CD14-positive monocyte (primary cell): ENCODE results near the gene SMAD2. TPM values are rescaled to one million over a fixed set of nuclear protein-coding genes. Genes with fewer than 3 reads are reported as not detected.

ENCODE experiments used
- DNase-seq, 3 donors: peaks; one replicate each; pipeline ENCODE4 v3.0.0-alpha.2; 2011 to 2022
- H2AFZ ChIP-seq: 2 replicates; pipeline ENCODE4 v1.6.0; 2012; ENCODE audit warnings: mild to moderate bottlenecking, low read depth, low read length, inconsistent platforms; ENCODE audit not compliant: insufficient read depth, poor library complexity, severe bottlenecking
- H3K27ac ChIP-seq, 2 donors: 1 replicate in 1 of 2; 2 replicates in 1 of 2; pipeline ENCODE4 v1.5.1; 2012 to 2013; ENCODE audit warnings: low read length in 2 of 2, control low read depth in 1 of 2, inconsistent platforms in 1 of 2, low read depth in 1 of 2, mild to moderate bottlenecking in 1 of 2
- H3K27me3 ChIP-seq, 2 donors: one replicate each; pipeline versions ENCODE4 v1.6.0 to v1.6.1; 2011 to 2013; ENCODE audit warnings: low read length in 2 of 2; ENCODE audit not compliant: control insufficient read depth in 2 of 2, insufficient read depth in 2 of 2
- H3K36me3 ChIP-seq, 2 donors: replicated peaks in 1 of 2; 1 replicate in 1 of 2; 2 replicates in 1 of 2; pipeline versions ENCODE4 v1.5.1 to v1.6.1; 2012 to 2013; ENCODE audit warnings: low read length in 2 of 2, control low read depth in 1 of 2, inconsistent platforms in 1 of 2, mild to moderate bottlenecking in 1 of 2; ENCODE audit not compliant: insufficient read depth in 2 of 2, control insufficient read depth in 1 of 2
- H3K4me1 ChIP-seq, 2 donors: 1 replicate in 1 of 2; 2 replicates in 1 of 2; pipeline versions ENCODE4 v1.5.1 to v1.6.1; 2012 to 2013; ENCODE audit warnings: low read length in 2 of 2, control low read depth in 1 of 2, inconsistent platforms in 1 of 2, mild to moderate bottlenecking in 1 of 2, moderate library complexity in 1 of 2; ENCODE audit not compliant: insufficient read depth in 2 of 2, control insufficient read depth in 1 of 2
- H3K4me2 ChIP-seq: replicated peaks from 2 replicates; pipeline ENCODE3; 2012; ENCODE audit warnings: low read length, moderate library complexity, mild to moderate bottlenecking; ENCODE audit not compliant: poor library complexity, severe bottlenecking; ENCODE audit errors: extremely low read depth
- H3K4me3 ChIP-seq, 3 experiments: fragments of 200-600 bp in 1 of 3; sonication (generic) in 1 of 3; replicated peaks in 1 of 3; 1 replicate in 2 of 3; 2 replicates in 1 of 3; pipeline ENCODE4 v1.5.1; 2011 to 2013; ENCODE audit warnings: low read length in 3 of 3, mild to moderate bottlenecking in 3 of 3, control low read depth in 2 of 3, low read depth in 2 of 3, inconsistent platforms in 1 of 3, moderate library complexity in 1 of 3
- H3K79me2 ChIP-seq: 2 replicates; pipeline ENCODE4 v1.6.0; 2012; ENCODE audit warnings: mild to moderate bottlenecking, control low read depth, inconsistent platforms, low read length, moderate library complexity; ENCODE audit not compliant: insufficient read depth
- H3K9ac ChIP-seq: 2 replicates; pipeline ENCODE4 v1.6.0; 2017; ENCODE audit warnings: low read length, mild to moderate bottlenecking; ENCODE audit not compliant: insufficient read depth, poor library complexity, severe bottlenecking
- H3K9me3 ChIP-seq, 2 donors: replicated peaks in 1 of 2; 1 replicate in 1 of 2; 2 replicates in 1 of 2; pipeline versions ENCODE4 v1.5.1 to v1.6.1; 2012 to 2013; ENCODE audit warnings: low read length in 2 of 2, control low read depth in 1 of 2; ENCODE audit not compliant: control insufficient read depth in 1 of 2, insufficient read depth in 1 of 2
- H4K20me1 ChIP-seq: 2 replicates; pipeline ENCODE4 v1.6.0; 2012; ENCODE audit warnings: mild to moderate bottlenecking, low read length, control low read depth, moderate library complexity; ENCODE audit not compliant: insufficient read depth
- H3K27ac Mint-ChIP-seq, 7 donors: one replicate each; pipeline ENCODE4 v1.8.0; 2020; ENCODE audit warnings: mild to moderate bottlenecking in 7 of 7, mixed read lengths in 7 of 7, moderate library complexity in 6 of 7, inconsistent platforms in 2 of 7
- H3K27me3 Mint-ChIP-seq, 3 donors: one replicate each; pipeline ENCODE4 v1.8.0; 2021 to 2022; ENCODE audit warnings: low read depth in 3 of 3, mild to moderate bottlenecking in 3 of 3, mixed read lengths in 3 of 3, moderate library complexity in 3 of 3, inconsistent platforms in 1 of 3
- H3K36me3 Mint-ChIP-seq, 2 donors: one replicate each; pipeline ENCODE4 v1.8.0; 2020; ENCODE audit warnings: mixed read lengths in 2 of 2, inconsistent platforms in 1 of 2, mild to moderate bottlenecking in 1 of 2
- H3K4me1 Mint-ChIP-seq: one replicate; pipeline ENCODE4 v1.8.0; 2020; ENCODE audit warnings: mild to moderate bottlenecking, mixed read lengths
- H3K4me3 Mint-ChIP-seq, 2 donors: one replicate each; pipeline ENCODE4 v1.8.0; 2020; ENCODE audit warnings: mild to moderate bottlenecking in 2 of 2, mixed read lengths in 2 of 2, moderate library complexity in 1 of 2
- H3K9me3 Mint-ChIP-seq, 7 donors: one replicate each; pipeline ENCODE4 v1.8.0; 2020 to 2022; ENCODE audit warnings: mixed read lengths in 7 of 7, mild to moderate bottlenecking in 6 of 7, moderate library complexity in 6 of 7, inconsistent platforms in 2 of 7
- CTCF ChIP-seq: fragments of 200-600 bp; IDR thresholded peaks from one replicate; pipeline ENCODE4 v1.8.0; 2022; ENCODE audit warnings: antibody characterized with exemption, mild to moderate bottlenecking
- WGBS: methylation state at CpG from one replicate; pipeline ENCODE4 v1.1.5; 2013; ENCODE audit warnings: missing lambda C conversion rate; ENCODE audit not compliant: insufficient coverage; 5-methylcytosine and 5-hydroxymethylcytosine counted together
- intact Hi-C, 2 donors: fragments of 100-400 bp; cut with micrococcal nuclease; formaldehyde crosslinking; loops; one replicate each; pipeline versions ENCODE4 v1.15.0 to v1.15.1; 2023
- polyA plus RNA-seq, 3 donors: library from polyadenylated mRNA; depleted of rRNA in 1 of 3; unstranded in 2 of 3; stranded (reverse) in 1 of 3; fragments of 300-500 nt in 2 of 3; fragments of >200 nt in 1 of 3; fragmentation: Illumina TruSeq in 2 of 3; gene quantifications; 1 replicate in 2 of 3; 2 replicates in 1 of 3; pipeline ENCODE4 v1.2.3, GENCODE V29; 2012 to 2021

SMAD2 gene
- polyA plus RNA-seq, 3 donors = 48.1 to 72.6 (median 70.6) TPM

DNA sequence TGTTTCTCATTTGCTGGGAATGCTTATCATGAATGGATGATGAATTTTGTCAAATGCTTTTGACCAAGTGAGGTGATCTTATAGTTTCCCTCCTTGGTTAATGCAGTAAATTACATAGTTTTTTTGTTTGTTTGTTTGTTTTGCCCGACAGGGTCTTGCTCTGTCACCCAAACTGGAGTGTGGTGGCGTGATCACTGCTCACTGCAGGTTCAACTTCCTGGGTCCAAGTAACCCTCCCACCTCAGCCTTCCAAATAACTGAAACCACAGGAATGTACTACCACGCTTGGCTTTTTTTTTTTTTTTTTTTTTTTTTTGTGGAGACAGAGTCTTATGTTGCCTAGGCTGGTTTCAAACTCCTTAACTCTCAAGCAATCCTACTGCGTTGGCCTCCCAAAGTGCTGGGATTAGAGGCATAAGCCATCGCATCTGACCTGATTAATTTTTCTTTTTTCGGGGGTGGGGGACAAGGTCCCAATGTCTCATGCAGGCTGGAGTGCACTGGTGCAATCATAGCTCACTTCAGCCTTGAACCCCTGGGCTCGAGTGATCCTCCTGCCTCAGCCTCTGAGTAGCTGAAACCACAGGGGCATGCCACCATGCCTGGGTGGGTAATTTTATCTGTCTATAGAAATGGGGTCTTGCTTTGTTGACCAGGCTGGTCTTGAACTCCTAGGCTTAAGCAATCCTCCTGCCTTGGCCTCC is 48.6 kb downstream of the SMAD2 start:
- no peak overlapping the region for H3K4me3 ChIP-seq
- no peaks in the 10 kb centered on the region for H3K9me3 ChIP-seq
- peaks cover 51 to 66% of the 10 kb centered on the region in 2 donors for H3K36me3 Mint-ChIP-seq
- no peaks in the 10 kb centered on the region for H3K4me1 Mint-ChIP-seq
- H3K9me3 Mint-ChIP-seq = no peaks in the 10 kb centered on the region
- no peaks in the 10 kb centered on the region for H3K27me3 ChIP-seq
- H3K36me3 ChIP-seq = peaks cover 41 to 79% of the 10 kb centered on the region in 2 donors
- 96% methylated on average over 4 of the region's 7 CpGs for WGBS
- H3K27me3 Mint-ChIP-seq = no peaks in the 10 kb centered on the region
- DNase-seq = no peak
- H2AFZ ChIP-seq = no peak overlapping the region
- no peak for TF ChIP-seq CTCF
- H3K4me1 ChIP-seq = no peaks in the 10 kb centered on the region
- intact Hi-C loops = no loop called here
- H3K9ac ChIP-seq = no peak overlapping the region
- H3K27ac ChIP-seq = no peak overlapping the region
- no peak overlapping the region for H3K27ac Mint-ChIP-seq
- H4K20me1 ChIP-seq = peaks cover 79% of the 10 kb centered on the region
- peaks cover 17% of the 10 kb centered on the region for H3K79me2 ChIP-seq
- H3K4me3 Mint-ChIP-seq = no peak overlapping the region
- no peak overlapping the region for H3K4me2 ChIP-seq

DNA sequence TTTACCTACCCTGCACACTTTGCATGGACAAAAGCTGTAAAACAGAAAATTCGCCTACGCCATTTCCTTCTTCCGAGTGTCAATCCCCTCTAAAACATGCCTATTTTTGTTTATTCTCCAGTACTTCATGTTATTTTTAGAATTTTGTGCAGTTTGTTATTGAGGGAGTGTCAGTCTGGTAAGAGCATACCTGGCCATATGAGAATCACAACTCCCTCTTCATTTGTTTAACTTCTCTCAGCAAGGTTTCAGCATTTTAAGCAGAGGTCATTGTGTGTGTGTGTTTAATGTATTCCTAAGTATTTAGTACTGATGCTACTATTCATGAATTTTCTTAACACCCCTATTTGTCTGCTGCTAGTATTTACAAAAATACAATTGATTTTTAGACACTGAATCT is 49.4 kb downstream of the SMAD2 start:
- Histone ChIP-seq H3K4me1 (no peaks in the 10 kb centered on the region), H4K20me1 (peaks cover 82% of the 10 kb centered on the region), H3K9me3 (no peaks in the 10 kb centered on the region), H3K4me3 (no peak overlapping the region), H3K4me2 (no peak overlapping the region), H3K79me2 (peaks cover 20% of the 10 kb centered on the region), H3K27me3 (no peaks in the 10 kb centered on the region), H3K9ac (no peak overlapping the region), H3K27ac (no peak overlapping the region), H2AFZ (no peak overlapping the region), H3K36me3 (peaks cover 36 to 72% of the 10 kb centered on the region in 2 donors)
- Mint-ChIP-seq H3K27ac (no peak overlapping the region), H3K4me3 (no peak overlapping the region), H3K36me3 (peaks cover 47 to 60% of the 10 kb centered on the region in 2 donors), H3K4me1 (peaks cover 2% of the 10 kb centered on the region), H3K9me3 (no peaks in the 10 kb centered on the region), H3K27me3 (no peaks in the 10 kb centered on the region)
- DNase-seq = no peak
- no CpG with 5 or more reads among the region's 3 CpGs for WGBS
- no peak for TF ChIP-seq CTCF
- intact Hi-C loops = no loop called here
